K562 (cell line): ENCODE data around the gene CCDC181. TPM values are rescaled to one million over a fixed set of nuclear protein-coding genes. Genes with fewer than 3 reads are reported as not detected.

Experiments
- CC2D1A ChIP-seq: fragments of 450-650 bp; IDR thresholded peaks from 2 replicates; pipeline ENCODE4 v1.6.1; 2017; ENCODE audit warnings: mild to moderate bottlenecking
- JUN ChIP-seq, 2 experiments: sonication (generic) in 1 of 2; formaldehyde crosslinking in 1 of 2; IDR thresholded peaks; 2 replicates each; pipeline versions ENCODE4 v1.6.1 to v1.8.0; 2012 to 2022; ENCODE audit warnings: borderline replicate concordance in 2 of 2, mild to moderate bottlenecking in 2 of 2, improper control_type of control experiment in 1 of 2, low read depth in 1 of 2, low read length in 1 of 2, missing genetic modification reagents in 1 of 2
- NR2C2 ChIP-seq, 2 experiments: fragments of 200-800 bp in 1 of 2; sonication (Bioruptor generic) in 1 of 2; sonication (generic) in 1 of 2; formaldehyde crosslinking in 1 of 2; IDR thresholded peaks; 2 replicates each; pipeline versions ENCODE4 v1.6.1 to v1.8.0; 2016 to 2022; ENCODE audit warnings: mild to moderate bottlenecking in 1 of 2, missing compliant biosample characterization in 1 of 2, missing genetic modification characterization in 1 of 2, missing genetic modification reagents in 1 of 2
- RBBP5 ChIP-seq: fragments of 200-600 bp; sonication (generic); IDR thresholded peaks from 2 replicates; pipeline ENCODE4 v1.6.1; 2012; ENCODE audit warnings: borderline replicate concordance, mild to moderate bottlenecking, low read length, control low read depth, inconsistent platforms; ENCODE audit not compliant: insufficient read depth, poor library complexity, severe bottlenecking
- RBFOX2 ChIP-seq: fragments of 200-400 bp; formaldehyde crosslinking; IDR thresholded peaks from 2 replicates; pipeline ENCODE4 v1.6.1; 2017; ENCODE audit warnings: low read depth, mild to moderate bottlenecking, low read length, moderate library complexity
- RNF219 ChIP-seq: fragments of 250-450 bp; sonication (Bioruptor Pico); IDR thresholded peaks from 2 replicates; pipeline ENCODE4 v1.5.0; 2022; ENCODE audit warnings: mild to moderate bottlenecking
- SNIP1 ChIP-seq: fragments of 450-650 bp; IDR thresholded peaks from 2 replicates; pipeline ENCODE4 v1.7.1; 2017; ENCODE audit warnings: low read depth, mild to moderate bottlenecking
- THRB ChIP-seq: fragments of 450-650 bp; formaldehyde crosslinking; conservative IDR thresholded peaks from 2 replicates; pipeline ENCODE4 v1.4.0; 2022; ENCODE audit warnings: mild to moderate bottlenecking, missing genetic modification characterization
- UBTF ChIP-seq, 2 experiments: IDR thresholded peaks; 2 replicates each; pipeline ENCODE4 v1.6.1; 2012; ENCODE audit warnings: improper control_type of control experiment in 2 of 2, low read depth in 2 of 2, low read length in 2 of 2, borderline replicate concordance in 1 of 2
- ZNF134 ChIP-seq: fragments of 250-450 bp; sonication (Bioruptor Pico); conservative IDR thresholded peaks from 2 replicates; pipeline ENCODE4 v1.4.0; 2020
- ZNF263 ChIP-seq: sonication (generic); formaldehyde crosslinking; IDR thresholded peaks from 2 replicates; pipeline ENCODE4 v1.8.0; 2022; ENCODE audit warnings: mild to moderate bottlenecking, missing genetic modification reagents, borderline replicate concordance
- ZNF511 ChIP-seq: sonication (generic); formaldehyde crosslinking; IDR thresholded peaks from 2 replicates; pipeline ENCODE4 v1.8.0; 2022; ENCODE audit warnings: mild to moderate bottlenecking, missing genetic modification reagents
- ZNF740 ChIP-seq, 3 experiments: fragments of 200-800 bp in 1 of 3; sonication (Bioruptor generic) in 1 of 3; sonication (generic) in 1 of 3; formaldehyde crosslinking in 1 of 3; IDR thresholded peaks; 2 replicates each; pipeline versions ENCODE4 v1.6.1 to v1.8.0; 2016 to 2022; ENCODE audit warnings: mild to moderate bottlenecking in 2 of 3, missing compliant biosample characterization in 2 of 3, missing genetic modification characterization in 2 of 3, missing genetic modification reagents in 1 of 3
- ZNF77 ChIP-seq: fragments of 250-450 bp; sonication (Bioruptor Pico); IDR thresholded peaks from 2 replicates; pipeline ENCODE4 v1.5.0; 2020
- polyA plus RNA-seq, 8 experiments: library from polyadenylated mRNA; depleted of rRNA in 4 of 8; stranded (reverse) in 5 of 8; unstranded in 3 of 8; fragments of >200 nt; fragmentation: Nextera tagmentation in 2 of 8; fragmentation: Illumina TruSeq in 1 of 8; extraction: Ambion mirVana in 2 of 8; extraction: Trizol in 1 of 8; gene quantifications; 2 replicates each; pipeline versions ENCODE4 v1.2.1 to v1.2.3, GENCODE V29; 2011 to 2014; ENCODE audit warnings: inconsistent platforms in 1 of 8, missing spikeins in 1 of 8
- total RNA-seq, 7 experiments: library from RNA; depleted of rRNA in 6 of 7; stranded (reverse); fragments of >200 nt in 6 of 7; fragmentation: Illumina TruSeq in 2 of 7; extraction: Trizol in 2 of 7; gene quantifications; 2 replicates each; pipeline versions ENCODE4 v1.2.1 to v1.2.3, GENCODE V29; 2011 to 2021; ENCODE audit warnings: low replicate concordance in 1 of 7

The CCDC181 gene
- total and polyA plus RNA-seq, 9 of the 15 experiments (the other 6 are each of a cell fraction or from before 2014, with no cell fraction given), result 0.04 to 0.14 TPM; not detected in 7

GRCh38 chr1:169381162-169381561 lies 46.1 kb downstream of the CCDC181 start (continued):
- TF ChIP-seq RNF219 (no peak), UBTF (IDR thresholded peaks at IDR 0.05; ENCODE audit: borderline replicate concordance in 1 of 2, low read depth in 2 of 2, low read length in 2 of 2) (no peak), ZNF77 (CRISPR knock-in tag) (no peak), ZNF740 (CRISPR knock-in tag; IDR thresholded peaks at IDR 0.05) (no peak), ZNF740 (tag; IDR thresholded peaks at IDR 0.05) (no peak), ZNF511 (CRISPR knock-in tag) (no peak), RBBP5 (no peak), ZNF134 (CRISPR knock-in tag) (no peak), NR2C2 (CRISPR knock-in tag; IDR thresholded peaks at IDR 0.05) (no peak), NR2C2 (tag; IDR thresholded peaks at IDR 0.05) (no peak), RBFOX2 (no peak), JUN (IDR thresholded peaks at IDR 0.05; ENCODE audit: borderline replicate concordance, low read depth, low read length) (no peak), JUN (CRISPR knock-in tag; IDR thresholded peaks at IDR 0.05; ENCODE audit: borderline replicate concordance) (no peak), SNIP1 (no peak), ZNF263 (CRISPR knock-in tag) (no peak), THRB (CRISPR knock-in tag) (no peak), CC2D1A (no peak)
